ENCODE data around the gene GNA15.

DNA sequence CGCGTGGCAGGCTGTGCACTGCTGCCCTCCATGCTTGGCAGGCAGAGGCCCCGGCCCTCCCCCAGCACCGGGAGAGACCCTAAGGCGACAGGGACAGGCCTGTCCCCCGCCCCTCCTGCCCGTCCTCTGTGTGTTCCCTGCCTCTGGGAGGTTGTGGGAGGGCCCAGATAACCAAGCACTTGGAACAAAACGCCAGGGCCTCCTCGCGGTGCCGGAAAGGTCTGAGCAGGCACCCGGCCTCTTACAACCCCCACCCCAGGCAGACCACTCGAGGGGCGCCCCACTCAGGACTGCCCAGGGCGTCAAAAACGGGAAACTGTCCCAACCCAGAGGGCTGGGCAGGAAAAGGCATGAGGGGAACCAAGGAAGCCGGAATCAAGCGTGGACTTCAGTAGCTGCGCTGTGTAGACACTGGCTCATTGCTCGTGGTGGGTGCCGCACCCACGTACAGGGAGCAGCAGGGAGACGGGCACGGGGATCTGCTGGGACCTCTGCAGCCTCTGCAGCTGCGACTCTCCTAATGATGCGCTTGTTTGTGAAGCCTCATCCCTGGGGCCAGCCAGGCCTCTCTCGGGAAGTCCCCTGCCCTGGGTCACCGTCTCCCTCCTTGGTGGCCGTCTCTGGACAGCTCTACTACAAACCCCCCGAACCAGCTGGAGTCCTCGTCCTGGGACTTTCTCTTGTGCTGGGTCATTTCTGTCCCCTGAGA is 21.7 kb upstream of the GNA15 start:
- TF ChIP-seq EZH2 (IDR thresholded peaks at IDR 0.05; ENCODE audit: borderline replicate concordance, low read depth, low read length, severe bottlenecking) (no peak), JUN (IDR thresholded peaks at IDR 0.05; ENCODE audit: borderline replicate concordance, insufficient read depth, insufficient read length, low read depth) (no peak), POLR2AphosphoS5 (IDR thresholded peaks at IDR 0.05; ENCODE audit: insufficient read depth, low read depth, low read length) (no peak), POLR2A (IDR thresholded peaks at IDR 0.05; ENCODE audit: low read depth, low read length) (no peak), FOS (IDR thresholded peaks at IDR 0.05; ENCODE audit: borderline replicate concordance, insufficient read depth, low read length) (no peak), MYC (IDR thresholded peaks at IDR 0.05; ENCODE audit: low read depth, low read length) (no peak), GATA2 (IDR thresholded peaks at IDR 0.05; ENCODE audit: insufficient read depth, insufficient read length, low read depth, low read length) (no peak)
- TF ChIP-seq, protein P1, sequence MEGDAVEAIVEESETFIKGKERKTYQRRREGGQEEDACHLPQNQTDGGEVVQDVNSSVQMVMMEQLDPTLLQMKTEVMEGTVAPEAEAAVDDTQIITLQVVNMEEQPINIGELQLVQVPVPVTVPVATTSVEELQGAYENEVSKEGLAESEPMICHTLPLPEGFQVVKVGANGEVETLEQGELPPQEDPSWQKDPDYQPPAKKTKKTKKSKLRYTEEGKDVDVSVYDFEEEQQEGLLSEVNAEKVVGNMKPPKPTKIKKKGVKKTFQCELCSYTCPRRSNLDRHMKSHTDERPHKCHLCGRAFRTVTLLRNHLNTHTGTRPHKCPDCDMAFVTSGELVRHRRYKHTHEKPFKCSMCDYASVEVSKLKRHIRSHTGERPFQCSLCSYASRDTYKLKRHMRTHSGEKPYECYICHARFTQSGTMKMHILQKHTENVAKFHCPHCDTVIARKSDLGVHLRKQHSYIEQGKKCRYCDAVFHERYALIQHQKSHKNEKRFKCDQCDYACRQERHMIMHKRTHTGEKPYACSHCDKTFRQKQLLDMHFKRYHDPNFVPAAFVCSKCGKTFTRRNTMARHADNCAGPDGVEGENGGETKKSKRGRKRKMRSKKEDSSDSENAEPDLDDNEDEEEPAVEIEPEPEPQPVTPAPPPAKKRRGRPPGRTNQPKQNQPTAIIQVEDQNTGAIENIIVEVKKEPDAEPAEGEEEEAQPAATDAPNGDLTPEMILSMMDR (IDR thresholded peaks at IDR 0.05; ENCODE audit: extremely low read depth in 1 of 2, insufficient read depth in 1 of 2, low read depth in 1 of 2, low read length in 2 of 2): no peak
- TF ChIP-seq, protein P2, sequence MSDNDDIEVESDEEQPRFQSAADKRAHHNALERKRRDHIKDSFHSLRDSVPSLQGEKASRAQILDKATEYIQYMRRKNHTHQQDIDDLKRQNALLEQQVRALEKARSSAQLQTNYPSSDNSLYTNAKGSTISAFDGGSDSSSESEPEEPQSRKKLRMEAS (IDR thresholded peaks at IDR 0.05; ENCODE audit: insufficient read depth, insufficient read length): no peak

Measured in endothelial cell of umbilical vein (primary cell).